ENCODE results near the gene SF3B6.

The SF3B6 gene

GRCh38 chr2:24054366-24055010, 21.6 kb downstream of the SF3B6 start:
- DNase-seq (ENCODE audit: low read depth in 1 of 2, low spot score in 1 of 2): no peak
- H3K4me3 ChIP-seq (replicated peaks; ENCODE audit: insufficient read depth, low read length): no peak overlapping the region
- TF ChIP-seq SPI1 (IDR thresholded peaks at IDR 0.05; ENCODE audit: borderline replicate concordance, low read depth) (no peak), REST (IDR thresholded peaks at IDR 0.05; ENCODE audit: insufficient replicate concordance, low read depth) (no peak), POLR2AphosphoS5 (IDR thresholded peaks at IDR 0.05; ENCODE audit: low read depth) (no peak), CTCF (IDR thresholded peaks at IDR 0.05; ENCODE audit: insufficient read depth, low read length) (no peak), GABPA (IDR thresholded peaks at IDR 0.05; ENCODE audit: low read depth) (no peak)
- no peak overlapping the region for H3K27ac ChIP-seq (replicated peaks)
- H3K27me3 ChIP-seq (ENCODE audit: insufficient read depth, poor library complexity, severe bottlenecking): peaks cover 21% of the 10 kb centered on the region

DNA sequence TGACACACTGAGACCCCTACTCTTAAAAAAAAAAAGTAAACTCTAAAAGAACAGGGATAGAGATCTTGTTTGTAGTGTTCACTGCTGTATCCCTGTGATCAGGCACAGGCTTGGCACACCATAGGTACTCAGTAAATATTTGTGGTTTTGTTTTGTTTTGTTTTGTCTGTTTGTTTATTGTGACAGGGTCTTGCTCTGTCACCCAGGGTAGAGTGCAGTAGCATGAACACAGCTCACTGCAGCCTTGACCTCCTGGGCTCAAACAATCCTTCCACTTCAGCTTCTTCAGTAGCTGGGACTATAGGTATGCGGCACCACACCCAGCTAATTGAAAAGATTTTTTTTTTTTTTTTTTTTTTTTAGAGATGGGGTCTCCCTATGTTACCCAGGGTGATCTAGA, 23.2 kb downstream of the SF3B6 start:
- H3K4me3 ChIP-seq (replicated peaks; ENCODE audit: insufficient read depth, low read length): no peak overlapping the region
- H3K27ac ChIP-seq (replicated peaks): no peak overlapping the region
- TF ChIP-seq POLR2AphosphoS5 (IDR thresholded peaks at IDR 0.05; ENCODE audit: low read depth) (no peak), SPI1 (IDR thresholded peaks at IDR 0.05; ENCODE audit: borderline replicate concordance, low read depth) (no peak), REST (IDR thresholded peaks at IDR 0.05; ENCODE audit: insufficient replicate concordance, low read depth) (no peak), CTCF (IDR thresholded peaks at IDR 0.05; ENCODE audit: insufficient read depth, low read length) (no peak), GABPA (IDR thresholded peaks at IDR 0.05; ENCODE audit: low read depth) (no peak)
- peaks cover 31% of the 10 kb centered on the region for H3K27me3 ChIP-seq (ENCODE audit: insufficient read depth, poor library complexity, severe bottlenecking)
- no peak for DNase-seq (ENCODE audit: low read depth in 1 of 2, low spot score in 1 of 2)

DNA sequence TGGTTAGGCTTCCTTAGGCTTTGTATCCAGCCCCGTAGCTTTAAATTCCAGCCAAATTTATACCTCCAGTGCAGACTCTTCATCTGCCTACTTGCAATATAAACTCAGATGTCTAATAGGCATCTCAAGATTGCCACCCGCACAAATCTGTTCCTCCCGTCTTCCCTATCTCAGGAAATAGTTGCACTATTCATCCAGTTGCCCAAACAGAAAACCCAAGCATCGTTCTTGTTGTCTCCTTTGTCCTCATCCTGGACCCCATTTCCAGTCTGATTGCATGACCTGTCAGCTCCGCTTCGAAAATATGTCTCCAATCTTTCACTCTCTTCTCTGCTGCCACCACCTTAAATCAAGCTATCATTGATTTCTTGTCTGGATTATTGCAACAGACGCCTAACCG, 24.3 kb downstream of the SF3B6 start:
- Histone ChIP-seq H3K27ac (replicated peaks) (no peak overlapping the region), H3K4me3 (replicated peaks; ENCODE audit: insufficient read depth, low read length) (no peak overlapping the region), H3K27me3 (ENCODE audit: insufficient read depth, poor library complexity, severe bottlenecking) (peaks cover 31% of the 10 kb centered on the region)
- no peak for DNase-seq (ENCODE audit: low read depth in 1 of 2, low spot score in 1 of 2)
- TF ChIP-seq REST (IDR thresholded peaks at IDR 0.05; ENCODE audit: insufficient replicate concordance, low read depth): no peak
- no peak for TF ChIP-seq POLR2AphosphoS5 (IDR thresholded peaks at IDR 0.05; ENCODE audit: low read depth)
- TF ChIP-seq SPI1 (IDR thresholded peaks at IDR 0.05; ENCODE audit: borderline replicate concordance, low read depth): no peak
- no peak for TF ChIP-seq GABPA (IDR thresholded peaks at IDR 0.05; ENCODE audit: low read depth)

Data from HL-60 (cell line).